HEK293 (cell line): ENCODE data around the gene LTN1.

ENCODE experiments used
- OVOL3 ChIP-seq: fragments of 450-650 bp; formaldehyde crosslinking; IDR thresholded peaks from 2 replicates; pipeline ENCODE4 v1.5.1; 2016; ENCODE audit warnings: missing biosample characterization, missing genetic modification characterization
- PRDM2 ChIP-seq: fragments of 450-650 bp; formaldehyde crosslinking; IDR thresholded peaks from 2 replicates; pipeline ENCODE4 v1.5.1; 2016; ENCODE audit warnings: missing biosample characterization, missing genetic modification characterization, borderline replicate concordance
- ZBTB11 ChIP-seq: fragments of 450-650 bp; formaldehyde crosslinking; conservative IDR thresholded peaks from 2 replicates; pipeline ENCODE4 v1.5.1; 2016; ENCODE audit warnings: low read depth, missing biosample characterization, missing genetic modification characterization
- ZBTB44 ChIP-seq: fragments of 450-650 bp; IDR thresholded peaks from 2 replicates; pipeline ENCODE4 v1.5.1; 2018; ENCODE audit warnings: missing biosample characterization, mild to moderate bottlenecking, missing genetic modification characterization
- ZNF24 ChIP-seq: fragments of 450-650 bp; formaldehyde crosslinking; IDR thresholded peaks from 2 replicates; pipeline ENCODE4 v1.5.1; 2016; ENCODE audit warnings: missing biosample characterization, missing genetic modification characterization
- ZNF266 ChIP-seq: fragments of 450-650 bp; formaldehyde crosslinking; IDR thresholded peaks from 2 replicates; pipeline ENCODE4 v1.5.1; 2016; ENCODE audit warnings: missing biosample characterization, missing genetic modification characterization, low read depth
- ZNF426 ChIP-seq: fragments of 450-650 bp; formaldehyde crosslinking; IDR thresholded peaks from 2 replicates; pipeline ENCODE4 v1.5.1; 2017; ENCODE audit warnings: missing biosample characterization, missing genetic modification characterization, mild to moderate bottlenecking, inconsistent platforms, moderate library complexity
- ZNF510 ChIP-seq: fragments of 450-650 bp; formaldehyde crosslinking; IDR thresholded peaks from 2 replicates; pipeline ENCODE4 v1.5.1; 2018; ENCODE audit warnings: mild to moderate bottlenecking, missing genetic modification characterization, missing biosample characterization; ENCODE audit not compliant: insufficient replicate concordance
- ZNF521 ChIP-seq: fragments of 450-650 bp; formaldehyde crosslinking; IDR thresholded peaks from 2 replicates; pipeline ENCODE4 v1.5.1; 2017; ENCODE audit warnings: missing biosample characterization, mild to moderate bottlenecking, missing genetic modification characterization
- ZNF530 ChIP-seq: fragments of 450-650 bp; formaldehyde crosslinking; IDR thresholded peaks from 2 replicates; pipeline ENCODE4 v1.5.1; 2016; ENCODE audit warnings: low read depth, missing biosample characterization, missing genetic modification characterization
- ZNF571 ChIP-seq: fragments of 450-650 bp; formaldehyde crosslinking; IDR thresholded peaks from 2 replicates; pipeline ENCODE4 v1.5.0; 2017; ENCODE audit warnings: missing biosample characterization, missing genetic modification characterization
- ZNF580 ChIP-seq: fragments of 450-650 bp; formaldehyde crosslinking; IDR thresholded peaks from 2 replicates; pipeline ENCODE4 v1.5.1; 2016; ENCODE audit warnings: missing biosample characterization, missing genetic modification characterization
- ZNF76 ChIP-seq: fragments of 450-650 bp; formaldehyde crosslinking; IDR thresholded peaks from 2 replicates; pipeline ENCODE4; 2016; ENCODE audit warnings: low read depth, missing biosample characterization, missing genetic modification characterization, borderline replicate concordance
- ZNF843 ChIP-seq: fragments of 450-650 bp; formaldehyde crosslinking; IDR thresholded peaks from 2 replicates; pipeline ENCODE4 v1.5.1; 2016; ENCODE audit warnings: missing biosample characterization, missing genetic modification characterization
- ZXDB ChIP-seq: fragments of 450-650 bp; formaldehyde crosslinking; IDR thresholded peaks from 2 replicates; pipeline ENCODE4 v1.5.1; 2016; ENCODE audit warnings: missing biosample characterization, missing genetic modification characterization

Gene LTN1

GRCh38 chr21:28884976-28885852 is 107.5 kb downstream of the LTN1 start (continued):
- TF ChIP-seq ZBTB44 (no peak), ZNF76 (tag by site-specific recombination) (peak; percentile 58; the same call in 1 of the 2 replicates), ZXDB (tag by site-specific recombination) (peak; percentile 98), ZNF521 (tag by site-specific recombination) (no peak), ZNF580 (tag by site-specific recombination) (peak; percentile 67; the same call in 1 of the 2 replicates), ZNF24 (no peak), ZNF530 (tag by site-specific recombination) (no peak), OVOL3 (tag by site-specific recombination) (peak; percentile 71), ZNF843 (tag by site-specific recombination) (no peak), ZBTB11 (tag by site-specific recombination) (no peak), PRDM2 (tag by site-specific recombination) (no peak), ZNF266 (no peak), ZNF571 (tag by site-specific recombination) (no peak), ZNF426 (tag by site-specific recombination) (no peak), ZNF510 (tag by site-specific recombination) (no peak)
